Measurements from ENCODE around the gene DLG2.

DLG2 gene

DNA sequence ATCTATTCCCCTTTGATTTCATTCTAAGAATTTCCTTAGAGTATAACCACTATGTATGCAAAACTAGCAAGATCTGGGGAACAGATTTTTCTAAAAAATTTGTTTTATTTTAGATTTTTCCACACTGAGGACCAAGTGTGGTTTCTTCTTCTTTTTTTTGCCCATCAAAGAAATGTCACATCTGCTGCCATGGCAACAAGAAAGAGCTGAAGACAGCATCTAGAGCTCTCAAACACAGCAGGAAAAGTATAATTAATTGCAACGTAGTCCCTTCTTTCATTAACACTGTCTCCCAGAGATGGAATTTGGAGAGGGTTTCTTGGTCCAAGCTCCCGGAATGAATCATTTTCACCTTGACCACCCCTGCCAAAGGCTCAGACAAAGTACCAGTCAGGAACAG, 2084.3 kb downstream of the DLG2 start:
- DNase-seq (ENCODE audit: insufficient read length, low spot score) (no peak), FAIRE-seq (no peak)
- TF ChIP-seq, protein P1, sequence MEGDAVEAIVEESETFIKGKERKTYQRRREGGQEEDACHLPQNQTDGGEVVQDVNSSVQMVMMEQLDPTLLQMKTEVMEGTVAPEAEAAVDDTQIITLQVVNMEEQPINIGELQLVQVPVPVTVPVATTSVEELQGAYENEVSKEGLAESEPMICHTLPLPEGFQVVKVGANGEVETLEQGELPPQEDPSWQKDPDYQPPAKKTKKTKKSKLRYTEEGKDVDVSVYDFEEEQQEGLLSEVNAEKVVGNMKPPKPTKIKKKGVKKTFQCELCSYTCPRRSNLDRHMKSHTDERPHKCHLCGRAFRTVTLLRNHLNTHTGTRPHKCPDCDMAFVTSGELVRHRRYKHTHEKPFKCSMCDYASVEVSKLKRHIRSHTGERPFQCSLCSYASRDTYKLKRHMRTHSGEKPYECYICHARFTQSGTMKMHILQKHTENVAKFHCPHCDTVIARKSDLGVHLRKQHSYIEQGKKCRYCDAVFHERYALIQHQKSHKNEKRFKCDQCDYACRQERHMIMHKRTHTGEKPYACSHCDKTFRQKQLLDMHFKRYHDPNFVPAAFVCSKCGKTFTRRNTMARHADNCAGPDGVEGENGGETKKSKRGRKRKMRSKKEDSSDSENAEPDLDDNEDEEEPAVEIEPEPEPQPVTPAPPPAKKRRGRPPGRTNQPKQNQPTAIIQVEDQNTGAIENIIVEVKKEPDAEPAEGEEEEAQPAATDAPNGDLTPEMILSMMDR (IDR thresholded peaks at IDR 0.05; ENCODE audit: insufficient read depth, missing control alignments): no peak

DNA sequence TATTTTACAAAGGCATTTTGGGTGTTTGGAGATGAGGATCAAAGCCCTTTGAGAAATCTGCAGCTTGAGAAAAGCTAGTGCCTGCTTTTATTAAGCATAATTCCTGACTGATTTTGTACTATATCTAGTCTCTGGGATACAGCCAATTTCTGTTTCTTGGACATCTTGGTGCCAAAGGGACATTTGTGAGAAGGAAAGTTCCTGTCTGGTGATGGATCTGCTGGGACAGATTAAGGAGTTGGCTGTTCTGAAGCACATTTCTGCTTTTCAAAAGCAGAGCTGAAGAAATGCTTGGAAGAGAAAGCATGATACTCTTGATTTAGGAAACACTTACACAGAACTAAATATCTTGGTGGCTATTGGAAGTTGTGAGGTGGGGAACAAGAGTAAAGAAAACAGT, 2086.4 kb downstream of the DLG2 start:
- FAIRE-seq (no peak), DNase-seq (ENCODE audit: insufficient read length, low spot score) (no peak)
- TF ChIP-seq, protein P1 (IDR thresholded peaks at IDR 0.05; ENCODE audit: insufficient read depth, missing control alignments): no peak

DNA sequence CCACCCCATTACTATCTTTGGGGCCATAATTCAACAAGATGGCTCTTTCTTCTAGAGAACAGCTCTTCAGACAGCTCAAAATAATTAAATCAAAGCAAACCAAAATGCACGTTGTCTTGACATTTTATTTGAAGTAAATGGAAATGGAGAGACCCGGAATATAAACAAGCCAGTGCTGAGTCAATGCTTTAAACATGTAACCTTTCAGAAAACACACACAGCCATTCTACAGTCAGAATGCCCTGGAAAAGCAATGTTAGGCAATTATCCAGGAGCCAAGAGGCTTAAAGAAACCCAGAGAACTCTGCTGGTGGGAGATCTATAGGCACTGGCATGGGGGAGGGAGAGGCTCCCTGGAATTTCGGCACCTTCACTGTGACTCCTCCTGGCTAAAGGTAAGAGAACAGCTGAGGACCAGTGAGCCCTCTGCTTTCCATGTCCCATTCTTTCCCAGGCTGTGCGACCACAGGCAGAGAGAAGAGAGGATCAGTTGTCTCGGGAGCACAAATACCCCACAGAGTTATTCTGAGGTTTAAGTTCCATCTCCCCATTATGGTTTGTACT, 2086.9 kb downstream of the DLG2 start:
- TF ChIP-seq, protein P1 (IDR thresholded peaks at IDR 0.05; ENCODE audit: insufficient read depth, missing control alignments): no peak
- DNase-seq (ENCODE audit: insufficient read length, low spot score) (no peak), FAIRE-seq (no peak)

DNA sequence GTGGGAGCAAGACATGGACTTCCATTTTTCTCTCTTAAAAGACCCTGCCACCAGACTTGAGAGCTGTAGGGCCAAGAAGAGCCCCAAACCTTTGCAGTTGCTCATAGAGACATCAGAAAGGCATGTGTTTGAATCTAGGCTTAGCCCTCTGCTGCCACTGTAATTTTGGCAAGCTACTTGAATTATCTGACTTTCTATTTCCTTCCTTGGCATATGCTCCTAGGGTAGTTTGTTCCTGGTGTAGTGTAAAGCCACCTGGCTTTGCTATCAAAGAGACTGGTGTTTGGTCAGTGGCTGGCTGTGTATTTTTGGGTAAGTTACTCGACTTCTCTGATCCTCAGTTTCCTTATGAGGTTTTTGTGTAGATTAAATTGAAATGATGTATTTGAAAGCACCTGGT, 2088.9 kb downstream of the DLG2 start:
- TF ChIP-seq, protein P1 (IDR thresholded peaks at IDR 0.05; ENCODE audit: insufficient read depth, missing control alignments): no peak
- FAIRE-seq (no peak), DNase-seq (ENCODE audit: insufficient read length, low spot score) (no peak)

DNA sequence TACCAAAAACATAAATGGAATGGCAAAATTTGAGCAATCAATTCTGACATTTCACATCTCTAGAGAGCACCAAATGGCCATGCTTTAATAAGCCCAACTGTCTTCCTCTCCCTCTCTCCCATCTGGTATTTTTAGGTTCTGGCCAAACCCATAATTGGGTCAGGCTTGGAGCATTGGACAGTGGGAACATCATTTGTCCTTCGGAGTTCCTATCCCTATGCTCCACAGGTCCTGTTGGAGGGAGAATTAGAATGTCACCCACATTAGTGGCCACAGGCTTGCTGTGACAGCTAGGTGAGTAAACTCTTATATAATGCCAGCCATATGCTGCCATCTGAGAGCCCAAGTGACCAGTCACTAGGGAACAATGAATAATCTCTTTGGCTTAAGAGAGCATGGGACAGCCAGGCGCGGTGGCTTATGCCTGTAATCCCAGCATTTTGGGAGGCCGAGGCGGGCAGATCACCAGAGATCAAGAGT, 2090.0 kb downstream of the DLG2 start:
- no peak for FAIRE-seq
- TF ChIP-seq, protein P1 (IDR thresholded peaks at IDR 0.05; ENCODE audit: insufficient read depth, missing control alignments): no peak
- DNase-seq (ENCODE audit: insufficient read length, low spot score): no peak

DNA sequence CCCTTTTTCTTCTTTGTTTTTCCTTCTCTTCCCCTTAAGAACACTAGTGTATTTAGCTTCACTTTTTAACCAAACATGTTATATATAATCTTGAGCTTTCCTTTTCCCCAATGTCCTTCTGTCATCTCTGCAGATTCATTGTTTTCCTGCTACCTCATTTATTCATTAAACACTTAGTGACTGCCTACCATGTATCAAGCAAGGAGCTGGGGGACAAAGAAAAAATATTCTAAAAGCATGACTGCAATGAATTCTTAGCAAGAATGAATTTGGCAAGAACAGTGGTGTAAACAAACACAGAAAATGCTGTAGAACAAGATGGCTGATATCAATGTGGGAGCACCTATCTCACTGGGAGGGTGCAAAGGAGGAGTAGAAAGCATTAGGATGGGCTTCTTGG, 2094.0 kb downstream of the DLG2 start:
- DNase-seq (ENCODE audit: insufficient read length, low spot score) (no peak), FAIRE-seq (no peak)
- TF ChIP-seq, protein P1 (IDR thresholded peaks at IDR 0.05; ENCODE audit: insufficient read depth, missing control alignments): no peak

DNA sequence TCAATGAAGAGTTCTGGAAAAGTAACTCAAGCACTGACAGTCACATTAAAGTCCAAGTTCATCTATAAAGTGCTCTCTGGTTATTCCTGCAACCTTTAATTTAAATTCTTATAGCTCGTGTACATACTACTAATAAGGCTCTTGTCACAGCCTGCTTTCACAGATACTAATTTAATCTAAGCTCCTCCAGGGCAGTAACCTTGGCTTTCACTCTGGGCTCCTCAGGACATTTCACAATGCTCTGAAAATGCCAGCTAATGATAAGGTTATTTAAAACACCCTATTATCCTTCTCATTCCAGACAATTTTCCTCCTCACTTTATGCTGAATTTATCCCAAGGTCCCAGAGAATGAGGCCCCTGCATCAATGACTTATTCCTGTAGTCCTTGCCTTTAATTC, 2098.3 kb downstream of the DLG2 start:
- TF ChIP-seq, protein P1 (IDR thresholded peaks at IDR 0.05; ENCODE audit: insufficient read depth, missing control alignments): no peak
- no peak for DNase-seq (ENCODE audit: insufficient read length, low spot score)
- FAIRE-seq: no peak
